Measurements from ENCODE around the gene IQGAP3.
"Not testable (repeated sequence)": the region's sequence is repeated elsewhere in the genome, so short reads cannot be mapped to it uniquely, and the experiment has no call there.

IQGAP3 gene

GRCh38 chr1:156556354-156556753 is 16.0 kb downstream of the IQGAP3 start:
- H2AFZ ChIP-seq (ENCODE audit: low read depth), result no peak overlapping the region
- H3K9ac ChIP-seq, result no peak overlapping the region
- TF ChIP-seq, protein P1, sequence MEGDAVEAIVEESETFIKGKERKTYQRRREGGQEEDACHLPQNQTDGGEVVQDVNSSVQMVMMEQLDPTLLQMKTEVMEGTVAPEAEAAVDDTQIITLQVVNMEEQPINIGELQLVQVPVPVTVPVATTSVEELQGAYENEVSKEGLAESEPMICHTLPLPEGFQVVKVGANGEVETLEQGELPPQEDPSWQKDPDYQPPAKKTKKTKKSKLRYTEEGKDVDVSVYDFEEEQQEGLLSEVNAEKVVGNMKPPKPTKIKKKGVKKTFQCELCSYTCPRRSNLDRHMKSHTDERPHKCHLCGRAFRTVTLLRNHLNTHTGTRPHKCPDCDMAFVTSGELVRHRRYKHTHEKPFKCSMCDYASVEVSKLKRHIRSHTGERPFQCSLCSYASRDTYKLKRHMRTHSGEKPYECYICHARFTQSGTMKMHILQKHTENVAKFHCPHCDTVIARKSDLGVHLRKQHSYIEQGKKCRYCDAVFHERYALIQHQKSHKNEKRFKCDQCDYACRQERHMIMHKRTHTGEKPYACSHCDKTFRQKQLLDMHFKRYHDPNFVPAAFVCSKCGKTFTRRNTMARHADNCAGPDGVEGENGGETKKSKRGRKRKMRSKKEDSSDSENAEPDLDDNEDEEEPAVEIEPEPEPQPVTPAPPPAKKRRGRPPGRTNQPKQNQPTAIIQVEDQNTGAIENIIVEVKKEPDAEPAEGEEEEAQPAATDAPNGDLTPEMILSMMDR (conservative IDR thresholded peaks at IDR 0.05; ENCODE audit: low read depth, low read length), result no peak
- H3K36me3 ChIP-seq (ENCODE audit: insufficient read depth), result no peaks in the 10 kb centered on the region
- H3K27ac ChIP-seq, result no peak overlapping the region
- H3K4me1 ChIP-seq (ENCODE audit: low read depth, poor library complexity, severe bottlenecking), result no peaks in the 10 kb centered on the region
- H3K79me2 ChIP-seq (ENCODE audit: insufficient read depth, low read depth), result no peaks in the 10 kb centered on the region
- no peak overlapping the region for H3K4me3 ChIP-seq (IDR thresholded peaks at IDR 0.05; ENCODE audit: insufficient read depth, low read depth, low read length)
- no peak overlapping the region for H3K4me2 ChIP-seq
- no peaks in the 10 kb centered on the region for H4K20me1 ChIP-seq (ENCODE audit: insufficient read depth)
- no peaks in the 10 kb centered on the region for H3K27me3 ChIP-seq (ENCODE audit: insufficient read depth, low read depth)

- no peaks in the 10 kb centered on the region for H3K27me3 ChIP-seq (ENCODE audit: insufficient read depth, low read depth)
- H3K9ac ChIP-seq, result no peak overlapping the region
- TF ChIP-seq, protein P1 (conservative IDR thresholded peaks at IDR 0.05; ENCODE audit: low read depth, low read length), result no peak
- no peaks in the 10 kb centered on the region for H4K20me1 ChIP-seq (ENCODE audit: insufficient read depth)
- H3K36me3 ChIP-seq (ENCODE audit: insufficient read depth), result no peaks in the 10 kb centered on the region
- no peaks in the 10 kb centered on the region for H3K79me2 ChIP-seq (ENCODE audit: insufficient read depth, low read depth)
- no peaks in the 10 kb centered on the region for H3K4me1 ChIP-seq (ENCODE audit: low read depth, poor library complexity, severe bottlenecking)
- H3K27ac ChIP-seq, result no peak overlapping the region
- no peak overlapping the region for H3K4me2 ChIP-seq
- no peak overlapping the region for H2AFZ ChIP-seq (ENCODE audit: low read depth)
- no peak overlapping the region for H3K4me3 ChIP-seq (IDR thresholded peaks at IDR 0.05; ENCODE audit: insufficient read depth, low read depth, low read length)
Measured at GRCh38 chr1:156555715-156556114, 16.6 kb downstream of the IQGAP3 start.

DNA sequence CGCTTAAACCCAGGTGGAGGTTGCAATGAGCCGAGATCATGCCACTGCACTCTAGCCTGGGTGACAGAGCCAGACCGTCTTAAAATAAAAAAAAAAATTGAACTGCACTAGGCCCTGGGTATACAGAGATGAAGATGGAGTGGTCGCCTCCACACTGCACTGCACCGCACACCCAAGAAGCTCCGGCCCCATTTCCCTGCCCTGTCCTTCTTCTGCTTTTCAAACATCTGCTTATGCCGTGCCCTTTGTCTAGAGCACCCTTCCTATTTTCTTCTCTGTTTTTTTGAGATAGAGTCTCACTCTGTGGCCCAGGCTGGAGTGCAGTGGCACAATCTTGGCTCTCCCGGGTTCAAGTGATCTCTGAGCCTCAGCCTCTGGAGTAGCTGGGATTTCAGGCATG is 17.4 kb downstream of the IQGAP3 start:
- Histone ChIP-seq H2AFZ (ENCODE audit: low read depth) (no peak overlapping the region), H4K20me1 (ENCODE audit: insufficient read depth) (no peaks in the 10 kb centered on the region), H3K27me3 (ENCODE audit: insufficient read depth, low read depth) (no peaks in the 10 kb centered on the region), H3K36me3 (ENCODE audit: insufficient read depth) (no peaks in the 10 kb centered on the region), H3K9ac (no peak overlapping the region), H3K27ac (no peak overlapping the region), H3K4me1 (ENCODE audit: low read depth, poor library complexity, severe bottlenecking) (no peaks in the 10 kb centered on the region), H3K4me2 (no peak overlapping the region), H3K4me3 (IDR thresholded peaks at IDR 0.05; ENCODE audit: insufficient read depth, low read depth, low read length) (no peak overlapping the region), H3K79me2 (ENCODE audit: insufficient read depth, low read depth) (no peaks in the 10 kb centered on the region)
- TF ChIP-seq, protein P1 (conservative IDR thresholded peaks at IDR 0.05; ENCODE audit: low read depth, low read length), result no peak

GRCh38 chr1:156553860-156554485 is 18.4 kb downstream of the IQGAP3 start:
- no peak overlapping the region for H3K27ac ChIP-seq
- H3K79me2 ChIP-seq (ENCODE audit: insufficient read depth, low read depth), result no peaks in the 10 kb centered on the region
- no peak overlapping the region for H3K4me3 ChIP-seq (IDR thresholded peaks at IDR 0.05; ENCODE audit: insufficient read depth, low read depth, low read length)
- no peak overlapping the region for H3K9ac ChIP-seq
- H3K27me3 ChIP-seq (ENCODE audit: insufficient read depth, low read depth), result no peaks in the 10 kb centered on the region
- TF ChIP-seq, protein P1 (conservative IDR thresholded peaks at IDR 0.05; ENCODE audit: low read depth, low read length), result no peak
- H4K20me1 ChIP-seq (ENCODE audit: insufficient read depth), result no peaks in the 10 kb centered on the region
- no peak overlapping the region for H2AFZ ChIP-seq (ENCODE audit: low read depth)
- H3K36me3 ChIP-seq (ENCODE audit: insufficient read depth), result no peaks in the 10 kb centered on the region
- H3K4me2 ChIP-seq, result no peak overlapping the region
- no peaks in the 10 kb centered on the region for H3K4me1 ChIP-seq (ENCODE audit: low read depth, poor library complexity, severe bottlenecking)

DNA sequence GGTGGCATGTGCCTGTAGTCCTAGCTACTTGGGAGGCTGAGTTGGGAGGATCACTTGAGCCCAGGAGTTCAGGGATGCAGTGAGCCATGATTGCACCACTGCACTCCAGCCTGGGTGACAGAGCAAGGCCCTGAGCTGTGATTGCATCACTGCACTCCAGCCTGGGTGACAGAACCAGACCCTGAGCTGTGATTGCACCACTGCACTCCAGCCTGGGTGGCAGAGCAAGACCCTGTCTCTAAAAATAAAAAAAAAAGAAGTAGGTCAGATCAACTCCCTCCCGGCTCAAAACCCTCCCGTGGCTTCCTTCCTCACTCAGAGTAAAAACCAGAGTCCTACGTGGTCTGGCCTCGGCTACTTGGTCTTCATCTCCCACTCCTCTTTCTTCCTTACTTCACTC is 19.4 kb downstream of the IQGAP3 start:
- not testable (repeated sequence) for H4K20me1 ChIP-seq (ENCODE audit: insufficient read depth); H3K79me2 ChIP-seq (ENCODE audit: insufficient read depth, low read depth); H3K4me1 ChIP-seq (ENCODE audit: low read depth, poor library complexity, severe bottlenecking); H3K4me3 ChIP-seq (IDR thresholded peaks at IDR 0.05; ENCODE audit: insufficient read depth, low read depth, low read length); H3K27ac ChIP-seq; H3K9ac ChIP-seq; H3K4me2 ChIP-seq; H3K27me3 ChIP-seq (ENCODE audit: insufficient read depth, low read depth); H2AFZ ChIP-seq (ENCODE audit: low read depth); H3K36me3 ChIP-seq (ENCODE audit: insufficient read depth)

All from KMS-11 (cell line).